SK-N-SH treated with all-trans-retinoic acid at 6 μM for 48 hours (cell line): ENCODE measurements around the gene C5AR1.

Source experiments
- ATAC-seq: fragments of 200-7000 bp; cut with Tn5 transposase; 3 replicates; pipeline ENCODE4 v1.9.1; 2020; ENCODE audit warnings: mild to moderate bottlenecking, moderate library complexity
- BACH2 ChIP-seq: fragments of 250-450 bp; sonication (Bioruptor Pico); IDR thresholded peaks from 2 replicates; pipeline ENCODE4 v1.9.0; 2021; ENCODE audit warnings: mild to moderate bottlenecking, borderline replicate concordance
- CSDC2 ChIP-seq: fragments of 250-450 bp; sonication (Bioruptor Pico); IDR thresholded peaks from 2 replicates; pipeline ENCODE4 v1.5.0; 2020; ENCODE audit warnings: mild to moderate bottlenecking, moderate library complexity
- ESRRG ChIP-seq: fragments of 250-450 bp; sonication (Bioruptor Pico); IDR thresholded peaks from 2 replicates; pipeline ENCODE4 v1.6.1; 2021; ENCODE audit warnings: mild to moderate bottlenecking
- ISL1 ChIP-seq: fragments of 250-450 bp; sonication (Bioruptor Pico); IDR thresholded peaks from 2 replicates; pipeline ENCODE4 v2.1.2; 2022; ENCODE audit warnings: mild to moderate bottlenecking, moderate library complexity
- OSR1 ChIP-seq: fragments of 250-450 bp; sonication (Bioruptor Pico); IDR thresholded peaks from 2 replicates; pipeline ENCODE4 v1.8.0; 2022; ENCODE audit warnings: moderate library complexity, mild to moderate bottlenecking, inconsistent platforms
- SNAI2 ChIP-seq: fragments of 250-450 bp; sonication (Bioruptor Pico); IDR thresholded peaks from 2 replicates; pipeline ENCODE4 v1.5.0; 2020; ENCODE audit warnings: mild to moderate bottlenecking, moderate library complexity
- TOX ChIP-seq: fragments of 250-450 bp; sonication (Bioruptor Pico); IDR thresholded peaks from 2 replicates; pipeline ENCODE4 v1.8.0; 2021; ENCODE audit warnings: mild to moderate bottlenecking, moderate library complexity, borderline replicate concordance
- ZC3H10 ChIP-seq: fragments of 250-450 bp; sonication (Bioruptor Pico); IDR thresholded peaks from 2 replicates; pipeline ENCODE4 v1.5.1; 2021; ENCODE audit warnings: mild to moderate bottlenecking, moderate library complexity
- ZFP3 ChIP-seq: fragments of 250-450 bp; sonication (Bioruptor Pico); IDR thresholded peaks from 2 replicates; pipeline ENCODE4 v1.5.0; 2020; ENCODE audit warnings: mild to moderate bottlenecking, moderate library complexity
- ZNF565 ChIP-seq: fragments of 450-650 bp; formaldehyde crosslinking; conservative IDR thresholded peaks from 2 replicates; pipeline ENCODE4 v1.5.0; 2020; ENCODE audit warnings: low read depth, mild to moderate bottlenecking, moderate library complexity
- ZNF70 ChIP-seq: fragments of 450-650 bp; formaldehyde crosslinking; IDR thresholded peaks from 2 replicates; pipeline ENCODE4 v1.5.0; 2020; ENCODE audit warnings: mild to moderate bottlenecking, moderate library complexity
- TF ChIP-seq, protein P1 (sequence below): fragments of 250-450 bp; sonication (Bioruptor Pico); IDR thresholded peaks from 2 replicates; pipeline ENCODE4 v1.8.0; 2021; ENCODE audit warnings: low read depth, mild to moderate bottlenecking, moderate library complexity, borderline replicate concordance
- TF ChIP-seq, protein P2 (sequence below): fragments of 250-450 bp; sonication (Bioruptor Pico); IDR thresholded peaks from 2 replicates; pipeline ENCODE4 v1.8.0; 2020; ENCODE audit warnings: mild to moderate bottlenecking, moderate library complexity, borderline replicate concordance
- TF ChIP-seq, protein P3 (sequence below): fragments of 250-450 bp; sonication (Bioruptor Pico); IDR thresholded peaks from 2 replicates; pipeline ENCODE4 v1.5.0; 2020; ENCODE audit warnings: mild to moderate bottlenecking, moderate library complexity
- TF ChIP-seq, protein P4 (sequence below): fragments of 250-450 bp; sonication (Bioruptor Pico); IDR thresholded peaks from 2 replicates; pipeline ENCODE4 v1.5.1; 2021; ENCODE audit warnings: mild to moderate bottlenecking, moderate library complexity

The C5AR1 gene

DNA sequence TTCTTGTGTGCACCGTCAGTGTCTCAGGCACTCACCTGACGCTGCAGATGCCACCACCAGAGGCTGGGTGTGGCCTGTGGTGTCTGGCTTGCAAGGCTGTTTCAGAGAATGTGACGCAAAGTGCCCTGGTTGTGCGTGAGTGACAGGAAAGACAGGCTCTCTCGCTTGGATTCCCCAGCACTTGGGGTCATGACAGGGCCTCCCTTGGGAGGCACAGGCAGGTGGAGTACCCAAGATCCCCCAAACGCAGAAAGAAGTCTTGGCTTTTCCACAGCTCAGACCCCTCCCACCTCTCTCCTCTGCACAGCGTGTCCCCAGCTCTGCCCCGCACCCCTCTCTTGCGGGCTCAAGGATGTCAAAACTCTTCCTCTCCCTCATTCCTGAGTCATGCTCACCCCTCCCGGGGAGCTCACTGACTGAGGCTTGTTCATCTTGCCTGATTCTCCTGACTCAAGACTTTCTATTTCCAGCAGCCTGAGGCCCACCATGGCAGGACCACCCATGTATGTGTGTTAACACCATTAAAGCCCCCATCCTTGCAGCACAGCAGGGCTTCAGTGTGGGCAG lies 60.5 kb downstream of the C5AR1 start:
- ATAC-seq = no peak
- TF ChIP-seq, protein P1, sequence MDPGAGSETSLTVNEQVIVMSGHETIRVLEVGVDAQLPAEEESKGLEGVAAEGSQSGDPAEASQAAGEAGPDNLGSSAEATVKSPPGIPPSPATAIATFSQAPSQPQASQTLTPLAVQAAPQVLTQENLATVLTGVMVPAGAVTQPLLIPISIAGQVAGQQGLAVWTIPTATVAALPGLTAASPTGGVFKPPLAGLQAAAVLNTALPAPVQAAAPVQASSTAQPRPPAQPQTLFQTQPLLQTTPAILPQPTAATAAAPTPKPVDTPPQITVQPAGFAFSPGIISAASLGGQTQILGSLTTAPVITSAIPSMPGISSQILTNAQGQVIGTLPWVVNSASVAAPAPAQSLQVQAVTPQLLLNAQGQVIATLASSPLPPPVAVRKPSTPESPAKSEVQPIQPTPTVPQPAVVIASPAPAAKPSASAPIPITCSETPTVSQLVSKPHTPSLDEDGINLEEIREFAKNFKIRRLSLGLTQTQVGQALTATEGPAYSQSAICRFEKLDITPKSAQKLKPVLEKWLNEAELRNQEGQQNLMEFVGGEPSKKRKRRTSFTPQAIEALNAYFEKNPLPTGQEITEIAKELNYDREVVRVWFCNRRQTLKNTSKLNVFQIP (CRISPR knock-in tag) = no peak
- TF ChIP-seq ZNF70 (no peak), SNAI2 (CRISPR knock-in tag) (no peak), BACH2 (CRISPR knock-in tag) (no peak), ZNF565 (CRISPR knock-in tag) (no peak), TOX (CRISPR knock-in tag) (no peak), OSR1 (CRISPR knock-in tag) (no peak)
- TF ChIP-seq, protein P2, sequence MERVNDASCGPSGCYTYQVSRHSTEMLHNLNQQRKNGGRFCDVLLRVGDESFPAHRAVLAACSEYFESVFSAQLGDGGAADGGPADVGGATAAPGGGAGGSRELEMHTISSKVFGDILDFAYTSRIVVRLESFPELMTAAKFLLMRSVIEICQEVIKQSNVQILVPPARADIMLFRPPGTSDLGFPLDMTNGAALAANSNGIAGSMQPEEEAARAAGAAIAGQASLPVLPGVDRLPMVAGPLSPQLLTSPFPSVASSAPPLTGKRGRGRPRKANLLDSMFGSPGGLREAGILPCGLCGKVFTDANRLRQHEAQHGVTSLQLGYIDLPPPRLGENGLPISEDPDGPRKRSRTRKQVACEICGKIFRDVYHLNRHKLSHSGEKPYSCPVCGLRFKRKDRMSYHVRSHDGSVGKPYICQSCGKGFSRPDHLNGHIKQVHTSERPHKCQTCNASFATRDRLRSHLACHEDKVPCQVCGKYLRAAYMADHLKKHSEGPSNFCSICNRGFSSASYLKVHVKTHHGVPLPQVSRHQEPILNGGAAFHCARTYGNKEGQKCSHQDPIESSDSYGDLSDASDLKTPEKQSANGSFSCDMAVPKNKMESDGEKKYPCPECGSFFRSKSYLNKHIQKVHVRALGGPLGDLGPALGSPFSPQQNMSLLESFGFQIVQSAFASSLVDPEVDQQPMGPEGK (CRISPR knock-in tag) = no peak
- TF ChIP-seq, protein P3, sequence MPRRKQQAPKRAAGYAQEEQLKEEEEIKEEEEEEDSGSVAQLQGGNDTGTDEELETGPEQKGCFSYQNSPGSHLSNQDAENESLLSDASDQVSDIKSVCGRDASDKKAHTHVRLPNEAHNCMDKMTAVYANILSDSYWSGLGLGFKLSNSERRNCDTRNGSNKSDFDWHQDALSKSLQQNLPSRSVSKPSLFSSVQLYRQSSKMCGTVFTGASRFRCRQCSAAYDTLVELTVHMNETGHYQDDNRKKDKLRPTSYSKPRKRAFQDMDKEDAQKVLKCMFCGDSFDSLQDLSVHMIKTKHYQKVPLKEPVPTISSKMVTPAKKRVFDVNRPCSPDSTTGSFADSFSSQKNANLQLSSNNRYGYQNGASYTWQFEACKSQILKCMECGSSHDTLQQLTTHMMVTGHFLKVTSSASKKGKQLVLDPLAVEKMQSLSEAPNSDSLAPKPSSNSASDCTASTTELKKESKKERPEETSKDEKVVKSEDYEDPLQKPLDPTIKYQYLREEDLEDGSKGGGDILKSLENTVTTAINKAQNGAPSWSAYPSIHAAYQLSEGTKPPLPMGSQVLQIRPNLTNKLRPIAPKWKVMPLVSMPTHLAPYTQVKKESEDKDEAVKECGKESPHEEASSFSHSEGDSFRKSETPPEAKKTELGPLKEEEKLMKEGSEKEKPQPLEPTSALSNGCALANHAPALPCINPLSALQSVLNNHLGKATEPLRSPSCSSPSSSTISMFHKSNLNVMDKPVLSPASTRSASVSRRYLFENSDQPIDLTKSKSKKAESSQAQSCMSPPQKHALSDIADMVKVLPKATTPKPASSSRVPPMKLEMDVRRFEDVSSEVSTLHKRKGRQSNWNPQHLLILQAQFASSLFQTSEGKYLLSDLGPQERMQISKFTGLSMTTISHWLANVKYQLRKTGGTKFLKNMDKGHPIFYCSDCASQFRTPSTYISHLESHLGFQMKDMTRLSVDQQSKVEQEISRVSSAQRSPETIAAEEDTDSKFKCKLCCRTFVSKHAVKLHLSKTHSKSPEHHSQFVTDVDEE = no peak

DNA sequence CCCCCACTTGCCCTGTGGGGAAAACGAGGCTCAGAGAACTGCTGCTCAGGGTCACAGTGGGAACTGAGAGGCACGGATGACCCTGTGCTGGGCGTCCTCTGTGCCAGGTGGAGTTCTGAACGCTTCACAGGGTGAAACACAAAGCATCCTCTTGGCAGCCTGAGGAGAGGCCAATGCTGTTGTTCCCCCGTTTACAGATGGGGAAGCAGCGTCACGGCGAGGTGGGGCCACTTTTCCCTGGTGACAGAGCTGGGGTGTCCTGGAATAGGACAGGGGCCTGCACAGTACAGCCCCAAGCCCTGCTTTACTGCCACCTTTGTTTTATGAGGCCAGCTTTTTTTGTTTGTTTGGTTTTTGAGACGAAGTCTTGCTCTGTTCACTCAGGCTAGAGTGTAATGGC lies 61.6 kb downstream of the C5AR1 start:
- TF ChIP-seq ISL1 (CRISPR knock-in tag) (no peak), ZC3H10 (no peak), BACH2 (CRISPR knock-in tag) (no peak), ZNF565 (CRISPR knock-in tag) (no peak), ZNF70 (no peak), CSDC2 (CRISPR knock-in tag) (no peak), ZFP3 (no peak), ESRRG (CRISPR knock-in tag) (no peak)
- TF ChIP-seq, protein P4, sequence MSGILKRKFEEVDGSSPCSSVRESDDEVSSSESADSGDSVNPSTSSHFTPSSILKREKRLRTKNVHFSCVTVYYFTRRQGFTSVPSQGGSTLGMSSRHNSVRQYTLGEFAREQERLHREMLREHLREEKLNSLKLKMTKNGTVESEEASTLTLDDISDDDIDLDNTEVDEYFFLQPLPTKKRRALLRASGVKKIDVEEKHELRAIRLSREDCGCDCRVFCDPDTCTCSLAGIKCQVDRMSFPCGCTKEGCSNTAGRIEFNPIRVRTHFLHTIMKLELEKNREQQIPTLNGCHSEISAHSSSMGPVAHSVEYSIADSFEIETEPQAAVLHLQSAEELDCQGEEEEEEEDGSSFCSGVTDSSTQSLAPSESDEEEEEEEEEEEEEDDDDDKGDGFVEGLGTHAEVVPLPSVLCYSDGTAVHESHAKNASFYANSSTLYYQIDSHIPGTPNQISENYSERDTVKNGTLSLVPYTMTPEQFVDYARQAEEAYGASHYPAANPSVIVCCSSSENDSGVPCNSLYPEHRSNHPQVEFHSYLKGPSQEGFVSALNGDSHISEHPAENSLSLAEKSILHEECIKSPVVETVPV (CRISPR knock-in tag) = no peak
- TF ChIP-seq, all 23 proteins: peak for 0
- no peak for ATAC-seq
